Caco-2 (cell line): ENCODE results near the gene ZNF215. TPM values are rescaled to one million over a fixed set of nuclear protein-coding genes. Genes with fewer than 3 reads are reported as not detected.
"Not testable (repeated sequence)": the region's sequence is repeated elsewhere in the genome, so short reads cannot be mapped to it uniquely, and the experiment has no call there.

Source experiments
- BruUV-seq: library from RNA; stranded (reverse); fragments of 400-500 nt; replicated peaks from 2 replicates; lab custom pipeline; 2021; lab: Mats Ljungman, UMichigan
- CTCF ChIA-PET: fragments of 300-600 bp; sonication (Branson Sonifier 250); formaldehyde crosslinking; loops from one replicate; lab custom pipeline; 2022; ENCODE audit warnings: antibody characterized with exemption; lab: Charles Lee
- POLR2A ChIA-PET: fragments of 300-600 bp; sonication (Branson Sonifier 250); formaldehyde crosslinking; loops from one replicate; lab custom pipeline; 2022; ENCODE audit warnings: antibody characterized with exemption; lab: Charles Lee
- DNase-seq, 2 experiments: peaks; one replicate each; pipeline versions ENCODE4 v3.0.0 to v3.0.0-alpha.2; 2020 to 2022
- H3K27me3 ChIP-seq: replicated peaks from 2 replicates; pipeline ENCODE4 v1.6.0; 2011; ENCODE audit warnings: low read length; ENCODE audit not compliant: control insufficient read depth, insufficient read depth
- H3K36me3 ChIP-seq: 2 replicates; pipeline ENCODE4 v1.5.1; 2011; ENCODE audit warnings: low read length; ENCODE audit not compliant: control insufficient read depth, insufficient read depth
- H3K4me1 ChIP-seq: fragments of 250-450 bp; sonication (Bioruptor Pico); 2 replicates; pipeline ENCODE4 v1.5.1; 2020; ENCODE audit warnings: mild to moderate bottlenecking
- H3K4me3 ChIP-seq: 2 replicates; pipeline ENCODE4 v1.5.1; 2011; ENCODE audit warnings: low read depth, mild to moderate bottlenecking, control low read depth, low read length
- H3K9me3 ChIP-seq: fragments of 250-450 bp; sonication (Bioruptor Pico); 2 replicates; pipeline ENCODE4 v1.5.1; 2020; ENCODE audit warnings: mild to moderate bottlenecking, moderate library complexity
- H3K27ac Mint-ChIP-seq: one replicate; pipeline ENCODE4 v1.8.0; 2022; ENCODE audit warnings: mixed read lengths; ENCODE audit not compliant: unreplicated experiment
- H3K27me3 Mint-ChIP-seq: one replicate; pipeline ENCODE4 v1.8.0; 2022; ENCODE audit warnings: mixed read lengths; ENCODE audit not compliant: insufficient read depth, unreplicated experiment
- H3K36me3 Mint-ChIP-seq: one replicate; pipeline ENCODE4 v1.8.0; 2022; ENCODE audit warnings: mild to moderate bottlenecking, mixed read lengths; ENCODE audit not compliant: insufficient read depth, unreplicated experiment
- H3K4me1 Mint-ChIP-seq: one replicate; pipeline ENCODE4 v1.8.0; 2022; ENCODE audit warnings: low read depth, mixed read lengths; ENCODE audit not compliant: unreplicated experiment
- H3K4me3 Mint-ChIP-seq: one replicate; pipeline ENCODE4 v1.8.0; 2022; ENCODE audit warnings: mild to moderate bottlenecking, moderate library complexity, mixed read lengths; ENCODE audit not compliant: unreplicated experiment
- H3K9me3 Mint-ChIP-seq: one replicate; pipeline ENCODE4 v1.8.0; 2022; ENCODE audit warnings: mixed read lengths; ENCODE audit not compliant: unreplicated experiment
- CTCF ChIP-seq, 2 experiments: fragments of 200-600 bp in 1 of 2; IDR thresholded peaks; 1 replicate in 1 of 2; 2 replicates in 1 of 2; pipeline versions ENCODE4 v1.5.1 to v1.8.0; 2011 to 2022; ENCODE audit warnings: antibody characterized with exemption in 1 of 2, control low read depth in 1 of 2, inconsistent platforms in 1 of 2, low read depth in 1 of 2, low read length in 1 of 2, mild to moderate bottlenecking in 1 of 2, moderate library complexity in 1 of 2; ENCODE audit not compliant: insufficient read depth in 1 of 2, severe bottlenecking in 1 of 2, unreplicated experiment in 1 of 2
- intact Hi-C: fragments of 100-400 bp; cut with micrococcal nuclease; formaldehyde crosslinking; loops from one replicate; pipeline ENCODE4 v1.10.0; 2022; ENCODE audit not compliant: unreplicated experiment
- total RNA-seq: library from RNA; stranded (reverse); gene quantifications from 2 replicates; pipeline ENCODE4 v1.2.3, GENCODE V29; 2022

The ZNF215 gene
- total RNA-seq, 1 experiment from 2014 or later: not detected

GRCh38 chr11:6900327-6900999, 25.8 kb upstream of the ZNF215 start:
- H3K9me3 ChIP-seq: no peaks in the 10 kb centered on the region
- intact Hi-C loops: no loop called here
- H3K4me1 ChIP-seq: no peaks in the 10 kb centered on the region; the same call in 1 of the 2 replicates
- Mint-ChIP-seq H3K4me1 (no peaks in the 10 kb centered on the region), H3K36me3 (no peaks in the 10 kb centered on the region), H3K27ac (no peak overlapping the region), H3K4me3 (no peak overlapping the region), H3K9me3 (no peaks in the 10 kb centered on the region), H3K27me3 (peaks cover 2% of the 10 kb centered on the region)
- ChIA-PET POLR2A (no interaction called here), CTCF (interaction anchor here (0.8 kb wide), 1 partner anchor 88 kb away, joined by 3 read pairs; no protein-coding TSS in a partner anchor)
- no peaks in the 10 kb centered on the region for H3K27me3 ChIP-seq
- BruUV-seq: no TSS peak
- no peak for DNase-seq
- no peaks in the 10 kb centered on the region for H3K36me3 ChIP-seq
- no peak for TF ChIP-seq CTCF (IDR thresholded peaks at IDR 0.05; ENCODE audit: insufficient read depth in 1 of 2, low read depth in 1 of 2, low read length in 1 of 2, severe bottlenecking in 1 of 2, unreplicated experiment in 1 of 2)
- H3K4me3 ChIP-seq: no peak overlapping the region

- CTCF ChIA-PET, BruUV-seq, H3K9me3 ChIP-seq, DNase-seq, H3K36me3 Mint-ChIP-seq, H3K9me3 Mint-ChIP-seq, H3K4me3 ChIP-seq, H3K4me3 Mint-ChIP-seq, H3K27me3 ChIP-seq, H3K27ac Mint-ChIP-seq, H3K4me1 Mint-ChIP-seq, H3K36me3 ChIP-seq, H3K27me3 Mint-ChIP-seq, intact Hi-C loops, H3K4me1 ChIP-seq, POLR2A ChIA-PET: not testable (repeated sequence)
Measured at GRCh38 chr11:6904804-6905203, 21.4 kb upstream of the ZNF215 start.

- Histone ChIP-seq H3K27me3 (no peaks in the 10 kb centered on the region), H3K36me3 (no peaks in the 10 kb centered on the region), H3K4me1 (no peaks in the 10 kb centered on the region), H3K4me3 (no peak overlapping the region), H3K9me3 (no peaks in the 10 kb centered on the region)
- Mint-ChIP-seq H3K27me3 (no peaks in the 10 kb centered on the region), H3K36me3 (no peaks in the 10 kb centered on the region), H3K9me3 (no peaks in the 10 kb centered on the region), H3K4me3 (no peak overlapping the region), H3K4me1 (no peaks in the 10 kb centered on the region), H3K27ac (no peak overlapping the region)
- intact Hi-C loops: no loop called here
- no peak for DNase-seq
- no TSS peak for BruUV-seq
- ChIA-PET CTCF (no interaction called here), POLR2A (no interaction called here)
- no peak for TF ChIP-seq CTCF (IDR thresholded peaks at IDR 0.05; ENCODE audit: insufficient read depth in 1 of 2, low read depth in 1 of 2, low read length in 1 of 2, severe bottlenecking in 1 of 2, unreplicated experiment in 1 of 2)
Measured at GRCh38 chr11:6911378-6911777, 14.8 kb upstream of the ZNF215 start.
